Measurements from ENCODE around the gene TEDC1.

The TEDC1 gene

GRCh38 chr14:105526776-105527380 lies 35.8 kb downstream of the TEDC1 start:
- TF ChIP-seq REST (IDR thresholded peaks at IDR 0.05; ENCODE audit: insufficient read depth in 1 of 2, low read depth in 2 of 2, low read length in 2 of 2) (no peak), TAF1 (IDR thresholded peaks at IDR 0.05; ENCODE audit: borderline replicate concordance, insufficient read depth, low read length) (no peak), FOXP2 (optimal IDR thresholded peaks at IDR 0.05; ENCODE audit: borderline replicate concordance, extremely low read depth, extremely low read length, insufficient read depth) (no peak), SIN3A (IDR thresholded peaks at IDR 0.05; ENCODE audit: borderline replicate concordance, insufficient read depth, low read length) (no peak), POLR2AphosphoS5 (IDR thresholded peaks at IDR 0.05; ENCODE audit: low read depth, low read length) (no peak)

GRCh38 chr14:105527381-105527825 lies 36.4 kb downstream of the TEDC1 start:
- TF ChIP-seq TAF1 (IDR thresholded peaks at IDR 0.05; ENCODE audit: borderline replicate concordance, insufficient read depth, low read length) (no peak), SIN3A (IDR thresholded peaks at IDR 0.05; ENCODE audit: borderline replicate concordance, insufficient read depth, low read length) (no peak), POLR2AphosphoS5 (IDR thresholded peaks at IDR 0.05; ENCODE audit: low read depth, low read length) (no peak), REST (IDR thresholded peaks at IDR 0.05; ENCODE audit: insufficient read depth in 1 of 2, low read depth in 2 of 2, low read length in 2 of 2) (no peak), FOXP2 (optimal IDR thresholded peaks at IDR 0.05; ENCODE audit: borderline replicate concordance, extremely low read depth, extremely low read length, insufficient read depth) (no peak)

- TF ChIP-seq FOXP2 (optimal IDR thresholded peaks at IDR 0.05; ENCODE audit: borderline replicate concordance, extremely low read depth, extremely low read length, insufficient read depth): no peak
- no peak for TF ChIP-seq TAF1 (IDR thresholded peaks at IDR 0.05; ENCODE audit: borderline replicate concordance, insufficient read depth, low read length)
- no peak for TF ChIP-seq POLR2AphosphoS5 (IDR thresholded peaks at IDR 0.05; ENCODE audit: low read depth, low read length)
- TF ChIP-seq REST (IDR thresholded peaks at IDR 0.05; ENCODE audit: insufficient read depth in 1 of 2, low read depth in 2 of 2, low read length in 2 of 2): no peak
- no peak for TF ChIP-seq SIN3A (IDR thresholded peaks at IDR 0.05; ENCODE audit: borderline replicate concordance, insufficient read depth, low read length)
Measured at GRCh38 chr14:105527826-105528585, 37.0 kb downstream of the TEDC1 start.

- TF ChIP-seq POLR2AphosphoS5 (IDR thresholded peaks at IDR 0.05; ENCODE audit: low read depth, low read length) (no peak), TAF1 (IDR thresholded peaks at IDR 0.05; ENCODE audit: borderline replicate concordance, insufficient read depth, low read length) (no peak)
Measured at GRCh38 chr14:105528586-105529318, 37.7 kb downstream of the TEDC1 start.

GRCh38 chr14:105529319-105529568 lies 38.2 kb downstream of the TEDC1 start:
- TF ChIP-seq TAF1 (IDR thresholded peaks at IDR 0.05; ENCODE audit: borderline replicate concordance, insufficient read depth, low read length) (no peak), REST (IDR thresholded peaks at IDR 0.05; ENCODE audit: insufficient read depth in 1 of 2, low read depth in 2 of 2, low read length in 2 of 2) (no peak)
